Activated T-helper 1 cell treated with Interleukin-2 at 50 U/mL for 16 hours (primary cell): ENCODE data around the gene KRR1.

Experiments
- DNase-seq: peaks from one replicate; pipeline ENCODE4 v3.0.0-alpha.2; 2020; ENCODE audit warnings: low read depth

The KRR1 gene

DNA sequence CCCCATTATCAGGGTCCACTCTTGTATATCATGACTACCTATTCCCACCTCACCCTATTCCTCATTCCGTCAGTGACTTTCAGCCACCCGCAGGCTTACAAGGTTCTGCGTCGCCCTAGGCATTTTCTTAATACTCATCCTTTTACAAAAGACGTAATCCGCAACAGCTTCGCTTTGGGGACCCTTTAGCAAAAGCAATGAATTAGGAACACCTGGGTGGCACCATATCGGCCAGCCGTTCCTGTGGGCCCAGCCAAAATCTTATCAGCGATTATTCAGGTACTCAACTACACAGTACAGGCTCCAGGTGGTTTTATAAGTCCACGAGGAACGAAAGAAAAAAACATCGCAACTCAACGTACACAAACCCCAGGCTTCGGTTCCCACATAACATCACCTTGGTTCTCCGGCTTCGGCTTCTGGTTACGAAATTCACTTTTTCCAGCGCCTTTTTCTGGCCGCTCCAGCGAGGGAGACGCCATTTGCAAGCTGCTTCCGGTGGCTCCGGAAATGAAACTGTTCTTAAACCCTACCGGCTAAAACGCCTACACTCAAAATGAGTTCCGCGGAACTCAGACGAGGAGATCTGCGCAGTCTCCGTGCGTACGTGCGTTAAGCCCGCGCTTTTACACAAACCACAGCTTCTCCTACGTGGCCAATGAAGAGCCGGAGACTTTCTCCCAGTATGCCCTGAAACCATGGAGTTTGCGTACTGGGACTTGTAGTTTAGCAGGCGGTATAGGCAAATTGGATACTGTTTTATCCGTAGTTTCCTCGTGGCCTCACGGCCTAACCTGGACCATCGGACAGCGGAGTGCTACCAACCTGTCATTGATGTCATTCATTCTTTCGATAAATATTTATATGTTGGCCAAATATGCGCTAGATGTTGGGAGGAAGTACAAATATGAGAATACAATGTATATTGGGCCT lies at the start of gene KRR1:
Gene KRR1 (minus strand): TSS at position 494 of the 933 bp plus-strand sequence. CDS start 12 bp downstream, at position 482.
- peak; percentile 79 for DNase-seq

DNA sequence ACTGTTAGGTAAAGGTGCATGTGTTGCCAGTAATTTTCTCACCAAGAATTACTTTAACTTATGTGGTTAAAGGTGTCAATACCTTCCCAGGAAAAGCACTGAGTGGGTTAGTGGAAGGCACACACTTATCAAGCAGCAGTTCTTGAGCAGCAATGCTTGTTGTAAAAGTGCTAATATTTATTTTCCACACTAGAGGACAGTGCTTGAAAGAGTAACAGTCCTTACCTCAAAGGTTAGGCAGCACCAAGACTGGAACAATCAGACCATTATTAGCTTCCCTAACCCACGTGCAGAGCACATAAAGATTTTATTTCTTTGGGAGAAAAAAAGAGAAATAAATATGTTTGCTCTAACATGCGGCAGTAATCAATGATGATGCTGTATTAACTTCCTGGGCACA lies 48.8 kb upstream of the KRR1 start:
- no peak for DNase-seq

DNA sequence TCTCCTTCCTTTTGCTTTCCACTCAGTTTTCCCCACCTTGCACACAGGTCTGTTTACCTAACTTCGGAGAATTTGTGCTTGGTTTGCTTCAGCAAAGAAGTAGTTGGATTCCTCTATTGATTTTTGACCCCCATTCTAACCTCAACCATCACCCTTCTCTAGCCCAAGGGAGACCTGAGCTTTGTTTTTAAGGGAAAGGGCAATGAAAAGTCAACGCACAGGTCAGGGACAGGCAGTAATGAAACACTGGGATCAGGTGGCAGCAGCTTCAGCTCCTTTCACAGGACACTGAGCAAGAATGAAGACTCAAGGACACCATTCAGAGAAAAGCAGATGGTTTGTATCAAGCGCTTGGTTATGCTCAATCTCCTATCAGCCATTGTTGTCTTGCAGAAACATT lies 46.9 kb upstream of the KRR1 start:
- no peak for DNase-seq

DNA sequence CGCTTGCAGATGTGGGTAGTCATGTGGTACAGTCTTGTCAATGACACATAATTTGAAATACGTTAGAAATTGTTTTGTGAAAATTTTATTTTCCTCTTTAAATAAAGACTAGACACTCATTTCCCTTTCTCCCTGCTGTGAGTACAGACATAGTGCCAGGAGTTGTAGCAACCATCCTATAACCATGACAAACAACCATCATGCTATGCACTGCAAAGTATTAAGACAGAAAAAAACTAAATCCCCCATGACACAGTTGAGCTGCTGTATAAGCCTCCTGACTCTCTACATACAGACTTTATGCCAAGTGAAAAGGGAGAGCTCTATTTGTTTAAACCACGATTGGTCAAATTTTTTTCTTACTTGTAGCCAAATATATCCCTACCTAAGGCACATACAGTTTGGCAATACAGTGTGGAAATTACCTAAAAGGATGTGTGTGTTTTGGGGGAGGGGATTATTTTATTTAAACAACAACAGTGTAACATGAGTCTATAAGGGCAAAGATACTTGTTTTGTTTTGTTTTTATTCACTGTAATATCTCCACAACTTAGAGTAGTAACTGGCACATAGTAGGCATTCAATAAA lies 45.0 kb upstream of the KRR1 start:
- no peak for DNase-seq

DNA sequence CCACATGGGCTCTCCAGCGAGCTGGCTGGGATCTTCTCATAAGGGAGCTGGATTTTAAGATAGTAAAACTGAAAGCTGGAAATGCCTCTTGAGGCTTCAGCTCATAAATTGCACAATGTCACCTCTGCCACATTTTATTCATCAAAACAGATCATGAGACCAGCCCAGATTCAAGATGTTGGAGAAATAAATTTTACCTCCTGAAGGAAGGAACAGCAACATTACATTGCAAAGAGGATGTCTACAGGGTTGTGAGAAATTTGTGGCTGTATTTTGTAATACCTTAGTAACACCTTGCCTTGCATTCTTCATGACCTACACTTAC lies 43.1 kb upstream of the KRR1 start:
- no peak for DNase-seq

DNA sequence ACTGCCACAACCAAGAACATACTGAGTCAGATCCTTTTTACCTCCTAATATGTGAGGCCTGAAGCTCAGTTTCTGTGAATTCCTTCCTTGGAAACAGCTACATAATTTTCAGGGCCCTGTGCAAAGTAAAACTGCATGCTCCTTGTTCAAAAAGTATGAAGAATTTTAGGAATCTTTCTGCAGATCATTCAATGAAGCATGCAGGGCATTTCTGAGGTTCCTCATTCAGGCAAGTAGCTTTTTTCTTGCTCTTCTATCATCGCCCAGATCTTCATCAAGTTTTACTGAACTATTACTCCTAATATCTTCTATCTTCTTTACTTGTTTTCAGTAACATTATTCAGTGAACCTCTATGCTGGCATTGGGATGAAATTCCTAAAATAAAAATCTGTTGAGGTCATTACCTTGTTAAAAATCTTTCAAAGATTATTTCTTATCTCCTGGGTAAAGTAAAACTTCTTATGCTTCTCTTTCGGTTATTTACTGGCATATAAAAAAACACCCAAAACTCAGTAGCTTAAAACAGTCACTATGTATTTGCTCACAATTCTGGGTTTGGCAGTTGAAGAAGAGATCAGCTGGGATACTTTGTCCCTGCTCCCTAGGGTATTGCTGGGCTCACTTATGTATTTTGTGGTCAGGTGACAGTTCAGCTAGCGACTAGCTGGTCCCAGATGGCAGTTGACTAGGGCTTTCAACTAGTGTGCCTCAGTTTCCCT lies 42.6 kb upstream of the KRR1 start:
- DNase-seq = no peak

DNA sequence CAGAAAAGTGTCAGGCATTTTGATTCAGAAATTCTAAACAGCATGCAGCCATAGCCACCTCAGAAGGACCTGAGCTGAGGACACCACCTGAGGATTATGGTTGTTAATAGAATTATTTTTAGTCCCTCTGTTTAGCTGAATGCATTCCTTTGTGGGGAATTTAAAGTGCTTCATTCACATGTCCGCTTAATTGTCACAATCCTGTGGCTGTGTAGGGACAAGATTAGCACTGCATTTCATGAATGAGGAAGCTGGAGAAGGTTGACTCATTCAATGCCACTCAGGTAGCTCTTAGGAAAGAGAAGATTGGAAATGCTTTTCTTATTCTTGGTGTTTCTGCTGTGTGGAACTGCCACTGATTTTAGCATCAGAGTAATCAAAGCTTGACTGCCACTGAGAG lies 42.0 kb upstream of the KRR1 start:
- no peak for DNase-seq

DNA sequence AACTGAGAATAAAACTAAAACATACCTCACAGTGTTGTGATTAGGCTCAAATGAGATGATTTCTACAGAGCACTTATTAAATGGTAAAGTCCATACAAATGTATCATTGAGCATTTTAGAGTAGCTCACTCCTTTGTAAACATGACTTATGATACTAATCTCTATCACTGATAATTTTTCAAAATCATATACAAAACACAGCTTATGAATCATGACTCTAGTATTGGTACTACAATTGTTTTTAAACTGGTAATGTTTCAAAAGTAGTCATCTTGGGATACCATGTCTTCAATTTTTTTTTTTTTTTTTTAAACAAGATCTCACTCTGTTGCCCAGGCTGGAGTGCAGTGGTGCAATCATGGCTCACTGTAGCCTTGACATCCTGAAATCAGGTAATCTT lies 40.1 kb upstream of the KRR1 start:
- DNase-seq = no peak

DNA sequence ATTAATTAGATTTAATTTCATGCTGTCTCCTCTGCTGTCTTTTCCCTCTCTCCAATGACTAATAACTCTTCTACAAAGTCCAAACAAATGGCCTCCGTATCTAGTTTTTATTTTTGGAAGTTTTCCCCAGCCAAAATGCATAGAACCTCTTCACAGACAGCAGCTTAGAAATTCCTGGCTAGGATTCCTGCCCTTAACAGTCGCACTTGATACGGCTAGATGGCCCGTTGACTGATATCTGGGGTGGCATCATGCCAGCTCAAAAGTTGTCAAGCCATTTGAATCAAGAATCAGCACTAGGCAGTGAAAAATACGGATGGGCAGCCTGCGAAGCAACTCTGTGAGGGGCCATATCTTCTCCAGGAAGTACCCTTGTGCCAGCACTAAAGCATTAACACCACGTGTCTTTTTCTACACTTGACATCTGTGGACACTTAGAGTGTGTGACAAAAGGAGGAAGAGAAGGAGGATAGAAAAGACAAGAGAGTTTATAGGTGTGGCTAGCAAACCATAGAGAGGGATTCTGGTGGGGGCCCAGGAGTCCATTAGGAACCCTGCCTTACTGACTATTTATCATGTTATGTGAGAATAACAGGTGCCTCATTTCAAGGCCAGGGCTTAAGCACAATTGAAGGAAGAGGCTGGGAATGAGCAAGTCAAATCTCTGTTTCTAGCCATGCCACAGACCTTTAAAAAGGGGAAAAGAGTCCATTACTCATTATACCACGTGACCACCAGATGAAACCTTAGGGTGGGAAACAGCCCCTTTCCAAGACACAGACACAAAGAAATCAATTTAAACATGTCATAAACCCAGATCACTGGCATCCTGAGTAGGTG lies 39.2 kb upstream of the KRR1 start:
- DNase-seq = no peak

DNA sequence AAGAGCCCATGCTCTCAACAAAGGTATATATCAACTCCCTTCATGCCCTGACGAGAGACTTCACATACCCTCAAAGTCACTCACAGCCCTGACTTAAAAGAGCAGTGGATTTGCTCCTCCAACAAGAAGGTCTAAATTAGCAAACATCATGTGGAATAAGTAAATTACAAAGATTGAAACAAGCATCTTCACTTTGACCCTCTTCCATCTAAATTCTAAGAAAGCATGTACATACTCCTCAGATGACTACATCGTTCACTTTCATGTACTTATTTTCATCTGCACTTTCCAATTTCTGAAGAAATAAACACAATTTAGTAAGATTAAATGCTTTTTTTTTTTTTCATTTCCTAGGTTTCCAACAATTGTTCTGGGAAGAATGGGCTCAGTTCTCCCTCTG lies 38.6 kb upstream of the KRR1 start:
- no peak for DNase-seq

DNA sequence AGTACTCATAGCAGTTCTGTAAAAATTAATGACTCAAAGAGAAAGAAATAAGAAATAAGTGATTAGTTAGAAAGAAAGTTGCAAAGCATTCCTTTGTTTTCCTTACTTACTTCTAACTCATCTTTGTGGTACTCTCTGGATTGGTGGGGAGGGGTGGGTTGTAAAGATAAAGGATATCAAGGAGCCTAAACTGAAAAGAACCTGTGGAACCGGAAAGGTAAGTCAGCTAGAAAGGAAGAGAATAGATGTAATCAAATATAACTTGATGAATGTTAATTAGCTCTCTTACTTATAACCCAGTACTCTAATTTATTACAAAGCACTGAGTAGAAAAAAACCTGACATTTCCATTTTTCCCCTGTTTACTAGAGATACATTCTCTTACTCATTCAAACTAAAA lies 37.5 kb upstream of the KRR1 start:
- no peak for DNase-seq

DNA sequence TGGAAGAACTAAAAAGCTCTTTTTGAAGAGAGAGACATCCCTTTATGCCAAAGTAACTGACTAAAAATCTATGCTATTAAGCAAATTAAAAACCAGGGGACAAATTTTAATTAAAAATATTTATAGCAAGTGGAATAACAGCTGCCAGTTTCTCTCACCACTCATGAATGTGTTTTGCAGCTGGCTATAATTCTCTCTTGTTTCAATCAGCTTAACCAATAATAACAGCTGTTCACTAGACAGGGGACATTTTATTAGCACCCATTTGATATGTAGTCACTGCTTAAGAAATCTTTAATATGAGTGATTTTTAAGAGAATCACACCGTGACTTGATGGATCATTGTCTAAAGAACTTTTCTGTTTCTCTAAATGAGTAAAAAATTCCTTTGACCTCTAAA lies 34.2 kb upstream of the KRR1 start:
- DNase-seq = no peak

DNA sequence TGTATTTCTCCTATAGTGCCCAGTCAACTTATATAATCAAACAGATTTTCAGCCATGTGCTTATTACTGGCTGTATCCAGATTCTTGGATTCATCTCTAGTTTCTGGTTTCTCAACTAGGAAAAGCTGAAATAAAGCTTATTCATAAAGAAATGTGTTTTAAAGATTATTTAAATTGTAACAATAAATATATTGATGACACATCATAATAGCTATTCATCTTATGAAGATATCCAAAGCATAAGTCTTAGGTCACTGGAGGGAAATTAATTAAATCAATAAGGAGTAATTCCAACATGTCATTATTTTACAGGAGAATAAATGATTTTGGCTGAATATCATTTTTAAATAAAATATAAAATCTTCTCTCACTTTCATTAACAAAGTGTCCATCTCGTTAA lies 32.1 kb upstream of the KRR1 start:
- DNase-seq = no peak

DNA sequence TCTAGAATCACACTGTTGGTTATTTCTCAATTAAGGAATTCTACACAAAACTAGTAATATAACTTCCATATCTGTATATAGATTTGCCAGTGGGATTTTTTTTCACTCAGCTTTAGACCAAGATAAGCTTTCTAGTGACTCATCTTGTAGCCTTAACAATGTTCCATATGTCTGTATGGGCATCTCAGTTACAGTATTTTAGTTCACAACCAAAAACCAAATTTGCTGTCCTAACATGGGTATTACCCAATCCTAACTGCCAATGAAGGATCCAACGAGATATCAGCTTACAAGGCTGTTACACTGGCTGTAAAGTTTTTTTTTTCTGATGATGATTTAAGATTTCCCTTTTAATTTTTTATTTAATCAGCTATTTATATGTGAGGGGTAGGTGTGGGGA lies 31.5 kb upstream of the KRR1 start:
- no peak for DNase-seq

DNA sequence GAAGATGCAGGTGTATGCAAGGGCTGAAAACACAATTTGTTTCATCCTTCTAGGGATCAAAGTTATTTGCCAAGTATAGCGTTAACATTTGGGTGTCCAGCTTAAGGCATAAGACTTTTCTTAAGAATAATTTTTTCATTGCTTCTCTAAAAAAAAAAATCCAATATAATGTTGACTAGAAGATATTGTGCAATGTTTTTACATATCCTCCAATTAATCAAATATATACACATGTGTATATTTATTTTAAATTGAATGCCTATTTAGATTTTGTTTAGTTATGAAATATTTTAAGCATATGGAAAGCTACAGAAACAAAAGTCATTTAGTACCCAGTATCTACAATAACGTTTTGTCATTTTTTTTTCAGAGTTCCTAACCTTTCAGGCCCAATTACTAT lies 28.5 kb upstream of the KRR1 start:
- DNase-seq = no peak

DNA sequence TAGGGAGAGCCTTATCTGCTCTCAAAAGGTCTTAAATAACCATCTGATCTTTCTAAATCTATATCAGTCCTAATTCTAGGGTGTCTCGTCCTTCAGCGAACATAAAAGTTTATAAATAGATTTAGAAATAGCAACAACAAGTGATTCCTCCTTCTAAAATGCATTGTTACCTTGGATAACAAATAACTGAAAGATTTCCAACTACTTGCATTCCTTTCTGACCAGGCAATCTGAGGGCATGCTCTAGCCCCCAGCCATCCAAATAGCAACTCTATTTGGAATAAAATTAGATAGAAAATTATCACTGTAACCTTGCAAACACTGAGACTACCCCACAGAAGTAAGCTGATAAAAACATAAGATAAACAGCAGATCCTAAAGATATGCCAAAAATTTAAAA lies 21.8 kb upstream of the KRR1 start:
- no peak for DNase-seq

DNA sequence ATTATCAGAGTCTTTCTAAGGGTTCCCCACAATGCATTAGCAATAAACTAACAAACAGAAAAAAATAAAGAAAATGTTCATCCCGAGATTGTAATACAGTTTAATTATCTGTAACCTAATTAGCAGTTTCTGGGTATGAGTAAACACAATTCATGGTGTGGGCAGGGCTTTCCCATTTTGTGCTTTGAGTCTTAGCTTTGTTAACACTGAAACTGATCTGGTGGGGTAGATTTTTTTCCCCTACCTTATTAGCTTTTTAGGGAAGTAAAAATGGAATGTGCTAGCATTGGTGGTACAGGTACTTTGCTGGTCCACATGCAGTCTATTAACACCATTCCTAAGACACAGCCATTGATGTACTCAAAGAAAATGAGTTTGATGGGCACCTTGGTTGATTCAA lies 18.4 kb upstream of the KRR1 start:
- DNase-seq = no peak

DNA sequence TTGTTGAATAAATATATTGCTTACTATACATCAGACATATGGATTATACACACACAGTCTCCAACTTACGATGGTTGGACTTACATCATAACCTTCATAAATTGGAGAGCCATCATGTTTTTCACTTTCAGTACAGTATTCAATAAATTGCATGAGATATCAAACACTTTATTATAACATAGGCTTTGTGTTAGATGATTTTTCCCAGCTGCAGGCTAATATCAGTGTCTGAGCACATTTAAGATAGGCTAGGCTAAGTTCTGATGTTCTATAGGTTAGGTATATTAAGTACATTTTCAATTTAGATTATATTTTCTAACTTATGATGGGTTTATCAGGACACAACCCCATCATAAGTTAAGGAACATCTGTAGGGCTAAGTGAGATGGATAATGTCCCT lies 17.9 kb upstream of the KRR1 start:
- no peak for DNase-seq

DNA sequence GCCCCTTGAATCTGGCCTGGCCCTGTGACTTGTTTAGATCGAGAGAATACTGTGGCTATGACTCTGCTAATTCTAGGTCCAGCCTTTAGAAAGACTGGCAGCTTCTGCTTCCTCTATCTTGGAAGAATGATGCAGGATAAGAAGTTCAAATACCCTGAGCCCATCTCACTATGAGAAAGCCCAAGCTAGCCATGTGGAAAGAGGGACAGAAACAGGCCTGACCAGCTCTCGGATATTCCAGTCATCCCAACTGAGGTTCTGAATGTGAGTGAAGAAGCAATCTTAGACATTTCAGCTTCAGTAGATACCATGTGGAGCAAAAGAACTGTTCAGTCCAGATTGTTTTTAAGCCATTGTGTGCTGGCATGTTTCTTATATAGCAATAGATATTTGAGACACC lies 17.3 kb upstream of the KRR1 start:
- DNase-seq = no peak

DNA sequence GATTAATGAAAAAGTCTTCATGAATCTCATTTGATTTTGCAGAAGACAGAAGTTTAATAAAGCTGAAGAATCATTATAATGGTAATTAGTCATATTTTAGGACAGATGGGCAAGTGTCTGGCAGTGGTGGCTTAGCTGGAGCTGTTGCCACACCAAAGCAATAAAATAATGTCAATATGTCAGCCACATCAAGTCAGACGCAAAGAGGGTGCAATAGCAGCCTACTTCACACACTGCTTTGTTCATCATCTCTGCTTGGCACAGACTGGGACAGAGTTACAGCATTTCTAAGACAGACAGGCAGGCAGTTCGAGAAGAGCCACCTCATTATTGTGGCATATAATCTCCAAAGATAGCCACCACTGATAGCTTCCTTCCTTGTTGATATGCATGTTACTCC lies 16.9 kb upstream of the KRR1 start:
- DNase-seq = no peak

DNA sequence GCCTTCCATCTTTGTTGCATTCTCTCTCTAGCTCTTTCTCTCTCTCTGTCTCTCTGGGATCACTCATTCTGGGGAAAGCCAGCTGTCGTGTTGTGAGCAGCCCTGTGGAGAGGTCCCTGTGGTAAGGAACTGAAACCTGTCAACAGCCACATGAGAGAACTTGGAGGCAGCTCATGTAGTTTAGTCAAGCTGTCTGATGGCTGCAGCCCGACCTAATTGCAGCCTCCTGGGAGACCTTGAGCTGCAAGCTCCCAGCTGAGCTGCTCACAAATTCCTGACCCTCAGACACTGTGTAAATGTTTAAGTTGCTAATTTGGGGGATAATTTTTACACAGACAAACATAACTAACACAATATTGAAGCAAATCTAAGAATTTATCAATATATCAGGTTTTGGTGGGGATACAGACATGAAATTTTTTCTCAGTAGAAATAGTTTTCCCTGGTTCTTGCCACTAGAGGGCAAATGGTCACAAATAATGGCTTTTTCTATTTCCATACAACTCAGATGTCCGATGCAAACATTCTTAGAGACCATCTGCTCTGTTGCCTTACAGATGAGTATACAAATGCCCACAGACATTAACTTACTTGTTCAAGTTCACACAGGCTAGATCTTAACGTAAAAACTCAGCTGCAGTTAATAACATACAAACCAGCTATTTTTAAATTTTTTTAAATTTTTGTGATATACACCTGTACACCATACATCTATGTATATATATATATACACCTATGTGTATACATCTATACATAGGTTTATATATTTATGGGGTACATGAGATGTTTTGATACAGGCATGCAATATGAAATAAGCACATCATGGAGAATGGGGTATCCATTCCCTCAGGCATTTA lies 15.5 kb upstream of the KRR1 start:
- no peak for DNase-seq
